ENCODE results near the gene ESYT1. TPM values are rescaled to one million over a fixed set of nuclear protein-coding genes. Genes with fewer than 3 reads are reported as not detected.
A peak's percentile ranks its signal among the peaks of the same experiment; 100 is the strongest.

ESYT1 gene
- total and polyA plus RNA-seq, 2 donors (not counting 1 experiment from before 2014, with no cell fraction given): 182 to 446 TPM

DNA sequence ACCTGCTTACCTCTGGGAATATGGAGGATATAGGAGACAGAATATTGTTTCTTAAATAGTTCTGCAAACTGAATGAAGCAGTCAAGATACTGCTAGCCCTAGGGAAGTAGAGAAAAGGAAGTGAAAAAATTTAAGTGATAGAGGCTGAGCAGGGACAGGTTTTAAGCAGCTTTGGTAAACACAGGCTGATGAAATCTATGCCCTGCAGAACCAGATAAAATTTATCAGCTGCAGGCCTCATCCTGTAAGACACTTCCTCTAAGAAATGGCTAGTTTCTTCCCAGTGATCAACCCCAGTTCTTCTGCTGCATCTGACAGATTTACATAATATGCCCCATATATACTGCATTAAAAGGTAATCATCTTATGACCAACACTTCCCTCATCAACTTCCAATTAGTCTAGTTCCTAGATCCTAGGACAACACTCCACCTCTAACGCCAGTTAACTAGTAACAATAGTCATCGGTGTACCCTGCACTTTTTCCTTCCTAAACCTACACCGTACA, 1.3 kb upstream of the ESYT1 start:
- H2AFZ ChIP-seq (ENCODE audit: low read length): no peak overlapping the region
- DNase-seq (ENCODE audit: low read depth in 2 of 2): no peak
- no peaks in the 10 kb centered on the region for H3K27me3 ChIP-seq (ENCODE audit: control insufficient read depth, insufficient read depth, low read length)
- peaks cover 9% of the 10 kb centered on the region for H3K36me3 ChIP-seq (ENCODE audit: control insufficient read depth, insufficient read depth, low read length)
- no peaks in the 10 kb centered on the region for H4K20me1 ChIP-seq (ENCODE audit: control insufficient read depth, extremely low read depth, insufficient read depth, low read length)
- no peak overlapping the region for H3K9ac ChIP-seq (ENCODE audit: insufficient read depth, low read length)
- H3K4me3 ChIP-seq (replicated peaks in 1 of 4; ENCODE audit: control extremely low read depth in 1 of 4, insufficient read depth in 1 of 4, low read depth in 3 of 4, low read length in 4 of 4): peak overlapping the region in 2 of 4 experiments; percentile 55 to 62
- peak overlapping the region; percentile 54 for H3K27ac ChIP-seq (ENCODE audit: insufficient read depth, low read length)
- H3K79me2 ChIP-seq (ENCODE audit: control insufficient read depth, insufficient read depth, low read length): peaks cover 25% of the 10 kb centered on the region
- peak overlapping the region; percentile 65 for H3K4me2 ChIP-seq (ENCODE audit: extremely low read depth, insufficient read depth, low read length)
- no peaks in the 10 kb centered on the region for H3K9me3 ChIP-seq (ENCODE audit: control insufficient read depth, insufficient read depth, low read depth, low read length)
- TF ChIP-seq, protein P1, sequence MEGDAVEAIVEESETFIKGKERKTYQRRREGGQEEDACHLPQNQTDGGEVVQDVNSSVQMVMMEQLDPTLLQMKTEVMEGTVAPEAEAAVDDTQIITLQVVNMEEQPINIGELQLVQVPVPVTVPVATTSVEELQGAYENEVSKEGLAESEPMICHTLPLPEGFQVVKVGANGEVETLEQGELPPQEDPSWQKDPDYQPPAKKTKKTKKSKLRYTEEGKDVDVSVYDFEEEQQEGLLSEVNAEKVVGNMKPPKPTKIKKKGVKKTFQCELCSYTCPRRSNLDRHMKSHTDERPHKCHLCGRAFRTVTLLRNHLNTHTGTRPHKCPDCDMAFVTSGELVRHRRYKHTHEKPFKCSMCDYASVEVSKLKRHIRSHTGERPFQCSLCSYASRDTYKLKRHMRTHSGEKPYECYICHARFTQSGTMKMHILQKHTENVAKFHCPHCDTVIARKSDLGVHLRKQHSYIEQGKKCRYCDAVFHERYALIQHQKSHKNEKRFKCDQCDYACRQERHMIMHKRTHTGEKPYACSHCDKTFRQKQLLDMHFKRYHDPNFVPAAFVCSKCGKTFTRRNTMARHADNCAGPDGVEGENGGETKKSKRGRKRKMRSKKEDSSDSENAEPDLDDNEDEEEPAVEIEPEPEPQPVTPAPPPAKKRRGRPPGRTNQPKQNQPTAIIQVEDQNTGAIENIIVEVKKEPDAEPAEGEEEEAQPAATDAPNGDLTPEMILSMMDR (conservative IDR thresholded peaks at IDR 0.05 in 1 of 2, IDR thresholded peaks at IDR 0.05 in 1 of 2; ENCODE audit: low read depth in 1 of 2, low read length in 2 of 2): no peak
- TF ChIP-seq EZH2 (IDR thresholded peaks at IDR 0.05; ENCODE audit: low read length, missing control alignments): no peak
- peaks cover 11% of the 10 kb centered on the region for H3K4me1 ChIP-seq (ENCODE audit: control insufficient read depth, extremely low read depth, insufficient read depth, low read length)

DNA sequence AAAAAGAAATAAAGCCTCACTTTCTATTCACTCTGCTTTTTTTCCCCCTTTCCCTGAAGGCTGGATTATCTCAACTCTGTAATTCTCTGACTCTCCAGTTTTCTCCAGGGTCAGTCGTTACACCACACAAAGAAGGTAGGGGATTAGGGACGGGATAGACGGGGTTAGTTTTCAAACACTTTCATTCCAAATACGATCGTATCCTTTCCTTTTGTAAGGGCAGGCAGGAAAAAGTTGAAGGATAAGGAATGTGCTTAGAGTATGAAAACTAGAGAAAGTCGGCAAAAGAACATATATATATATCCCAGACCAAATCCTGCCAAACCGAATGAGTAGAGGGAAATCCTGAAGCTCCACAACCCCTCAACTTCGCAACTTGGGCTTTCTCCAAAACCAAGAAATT, 581 bp upstream of the ESYT1 start:
- no peak for TF ChIP-seq EZH2 (IDR thresholded peaks at IDR 0.05; ENCODE audit: low read length, missing control alignments)
- TF ChIP-seq, protein P1 (conservative IDR thresholded peaks at IDR 0.05 in 1 of 2, IDR thresholded peaks at IDR 0.05 in 1 of 2; ENCODE audit: low read depth in 1 of 2, low read length in 2 of 2): no peak
- H3K4me2 ChIP-seq (ENCODE audit: extremely low read depth, insufficient read depth, low read length): peak overlapping the region; percentile 65
- peaks cover 25% of the 10 kb centered on the region for H3K79me2 ChIP-seq (ENCODE audit: control insufficient read depth, insufficient read depth, low read length)
- no peak overlapping the region for H3K9ac ChIP-seq (ENCODE audit: insufficient read depth, low read length)
- H2AFZ ChIP-seq (ENCODE audit: low read length): no peak overlapping the region
- H4K20me1 ChIP-seq (ENCODE audit: control insufficient read depth, extremely low read depth, insufficient read depth, low read length): no peaks in the 10 kb centered on the region
- DNase-seq (ENCODE audit: low read depth in 2 of 2): no peak
- H3K4me3 ChIP-seq (replicated peaks in 1 of 4; ENCODE audit: control extremely low read depth in 1 of 4, insufficient read depth in 1 of 4, low read depth in 3 of 4, low read length in 4 of 4): peak overlapping the region; percentile 2 to 62 (median 36)
- H3K27ac ChIP-seq (ENCODE audit: insufficient read depth, low read length): peak overlapping the region; percentile 54
- H3K9me3 ChIP-seq (ENCODE audit: control insufficient read depth, insufficient read depth, low read depth, low read length): no peaks in the 10 kb centered on the region
- H3K36me3 ChIP-seq (ENCODE audit: control insufficient read depth, insufficient read depth, low read length): peaks cover 16% of the 10 kb centered on the region
- H3K4me1 ChIP-seq (ENCODE audit: control insufficient read depth, extremely low read depth, insufficient read depth, low read length): peaks cover 11% of the 10 kb centered on the region
- H3K27me3 ChIP-seq (ENCODE audit: control insufficient read depth, insufficient read depth, low read length): no peaks in the 10 kb centered on the region

DNA sequence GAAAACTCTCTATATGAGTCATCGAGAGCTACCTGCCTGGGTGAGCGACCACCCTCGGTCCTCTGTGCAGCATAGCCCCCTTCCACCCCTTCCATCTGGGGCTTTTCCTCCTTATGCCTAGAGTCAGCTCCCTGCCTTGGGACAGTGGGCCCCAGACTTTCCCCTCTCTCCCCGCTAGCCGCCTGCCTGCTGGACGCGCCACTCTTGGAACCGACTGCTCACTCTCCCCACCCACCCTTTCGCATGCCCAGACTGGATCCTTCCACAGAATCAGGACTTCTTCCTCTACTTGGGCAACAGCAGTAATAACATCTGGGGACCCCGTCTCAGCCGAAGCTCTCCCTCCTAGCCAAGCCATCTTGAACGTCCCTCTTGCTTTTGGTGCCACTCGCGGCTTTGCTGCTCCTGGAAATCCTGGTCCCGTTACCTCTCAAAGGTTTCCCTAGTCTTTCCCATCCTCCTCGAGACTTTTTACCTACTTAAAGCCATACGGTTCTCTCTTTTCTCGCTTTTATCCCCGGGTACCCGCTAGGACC, 671 bp downstream of the ESYT1 start:
- H3K36me3 ChIP-seq (ENCODE audit: control insufficient read depth, insufficient read depth, low read length): peaks cover 22% of the 10 kb centered on the region
- peaks cover 11% of the 10 kb centered on the region for H3K4me1 ChIP-seq (ENCODE audit: control insufficient read depth, extremely low read depth, insufficient read depth, low read length)
- H3K79me2 ChIP-seq (ENCODE audit: control insufficient read depth, insufficient read depth, low read length): peaks cover 25% of the 10 kb centered on the region
- H2AFZ ChIP-seq (ENCODE audit: low read length): no peak overlapping the region
- peak overlapping the region; percentile 86 for H3K9ac ChIP-seq (ENCODE audit: insufficient read depth, low read length)
- H3K4me3 ChIP-seq (replicated peaks in 1 of 4; ENCODE audit: control extremely low read depth in 1 of 4, insufficient read depth in 1 of 4, low read depth in 3 of 4, low read length in 4 of 4): peak overlapping the region; percentile 77 to 97 (median 86)
- H3K27me3 ChIP-seq (ENCODE audit: control insufficient read depth, insufficient read depth, low read length): no peaks in the 10 kb centered on the region
- peak overlapping the region; percentile 80 for H3K27ac ChIP-seq (ENCODE audit: insufficient read depth, low read length)
- peak overlapping the region; percentile 92 for H3K4me2 ChIP-seq (ENCODE audit: extremely low read depth, insufficient read depth, low read length)
- H4K20me1 ChIP-seq (ENCODE audit: control insufficient read depth, extremely low read depth, insufficient read depth, low read length): no peaks in the 10 kb centered on the region
- no peaks in the 10 kb centered on the region for H3K9me3 ChIP-seq (ENCODE audit: control insufficient read depth, insufficient read depth, low read depth, low read length)
- DNase-seq (ENCODE audit: low read depth in 2 of 2): peak in 1 of 2 donors; percentile 29
- TF ChIP-seq, protein P1 (conservative IDR thresholded peaks at IDR 0.05 in 1 of 2, IDR thresholded peaks at IDR 0.05 in 1 of 2; ENCODE audit: low read depth in 1 of 2, low read length in 2 of 2): no peak
- TF ChIP-seq EZH2 (IDR thresholded peaks at IDR 0.05; ENCODE audit: low read length, missing control alignments): no peak

Measured in fibroblast of lung (primary cell).